ENCODE data around the gene KRTAP2-2.
"Not testable (repeated sequence)": the region's sequence is repeated elsewhere in the genome, so short reads cannot be mapped to it uniquely, and the experiment has no call there.

Gene KRTAP2-2

GRCh38 chr17:41055130-41055529, at the start of gene KRTAP2-2:
Gene KRTAP2-2, minus strand, starts transcription at chr17:41055230. Its CDS starts 19 bp downstream, at chr17:41055211.
- not testable (repeated sequence) for H3K4me1 ChIP-seq; H3K36me3 ChIP-seq (ENCODE audit: control insufficient read depth, insufficient read depth, low read length); H3K4me3 ChIP-seq (ENCODE audit: low read depth, low read length); H3K9me3 ChIP-seq (ENCODE audit: control insufficient read depth, low read length); H3K79me2 ChIP-seq; H2AFZ ChIP-seq; H3K4me2 ChIP-seq (ENCODE audit: low read length); H3K27ac ChIP-seq; H3K9ac ChIP-seq; H3K27me3 ChIP-seq (ENCODE audit: control insufficient read depth, insufficient read depth, low read length)

- H3K27me3 ChIP-seq (ENCODE audit: control insufficient read depth, insufficient read depth, low read length); H3K4me3 ChIP-seq (ENCODE audit: low read depth, low read length); H3K4me1 ChIP-seq; H2AFZ ChIP-seq; H3K9ac ChIP-seq; H3K4me2 ChIP-seq (ENCODE audit: low read length); H3K79me2 ChIP-seq; H3K36me3 ChIP-seq (ENCODE audit: control insufficient read depth, insufficient read depth, low read length); H3K27ac ChIP-seq; H3K9me3 ChIP-seq (ENCODE audit: control insufficient read depth, low read length): not testable (repeated sequence)
Measured at GRCh38 chr17:41104386-41105038, 49.5 kb upstream of the KRTAP2-2 start.

- no peak for TF ChIP-seq CTCF (IDR thresholded peaks at IDR 0.05)
- no peak overlapping the region for H3K9ac ChIP-seq
Measured at GRCh38 chr17:41103896-41104295, 48.9 kb upstream of the KRTAP2-2 start.

GRCh38 chr17:41101586-41102259, 46.7 kb upstream of the KRTAP2-2 start, which contains the start of gene KRTAP4-16:
Gene KRTAP4-16, minus strand, starts transcription at chr17:41102209. Its CDS starts 0 bp downstream, at chr17:41102209.
- TF ChIP-seq CTCF (IDR thresholded peaks at IDR 0.05) = no peak
- H3K4me1 ChIP-seq = no peaks in the 10 kb centered on the region
- H3K36me3 ChIP-seq (ENCODE audit: control insufficient read depth, insufficient read depth, low read length) = no peaks in the 10 kb centered on the region
- H3K9me3 ChIP-seq (ENCODE audit: control insufficient read depth, low read length) = no peaks in the 10 kb centered on the region
- H3K4me2 ChIP-seq (ENCODE audit: low read length) = no peak within 1 kb of the TSS
- no peaks in the 10 kb centered on the region for H3K79me2 ChIP-seq
- H3K9ac ChIP-seq = no peak within 1 kb of the TSS
- no peaks in the 10 kb centered on the region for H3K27me3 ChIP-seq (ENCODE audit: control insufficient read depth, insufficient read depth, low read length)
- no peak within 1 kb of the TSS for H3K27ac ChIP-seq
- H3K4me3 ChIP-seq (ENCODE audit: low read depth, low read length) = no peak within 1 kb of the TSS
- no peak within 1 kb of the TSS for H2AFZ ChIP-seq

More at GRCh38 chr17:41103896-41104295, 48.9 kb upstream of the KRTAP2-2 start:
- H2AFZ ChIP-seq = no peak overlapping the region
- no peaks in the 10 kb centered on the region for H3K36me3 ChIP-seq (ENCODE audit: control insufficient read depth, insufficient read depth, low read length)
- H3K4me1 ChIP-seq = no peaks in the 10 kb centered on the region
- H3K9me3 ChIP-seq (ENCODE audit: control insufficient read depth, low read length) = no peaks in the 10 kb centered on the region
- H3K27ac ChIP-seq = no peak overlapping the region
- H3K4me3 ChIP-seq (ENCODE audit: low read depth, low read length) = no peak overlapping the region
- no peaks in the 10 kb centered on the region for H3K27me3 ChIP-seq (ENCODE audit: control insufficient read depth, insufficient read depth, low read length)
- no peak overlapping the region for H3K4me2 ChIP-seq (ENCODE audit: low read length)
- H3K79me2 ChIP-seq = no peaks in the 10 kb centered on the region

GRCh38 chr17:41099682-41100480, 44.9 kb upstream of the KRTAP2-2 start:
- not testable (repeated sequence) for H2AFZ ChIP-seq; H3K27me3 ChIP-seq (ENCODE audit: control insufficient read depth, insufficient read depth, low read length); H3K36me3 ChIP-seq (ENCODE audit: control insufficient read depth, insufficient read depth, low read length); H3K79me2 ChIP-seq; H3K4me3 ChIP-seq (ENCODE audit: low read depth, low read length); H3K4me1 ChIP-seq; H3K27ac ChIP-seq; H3K9me3 ChIP-seq (ENCODE audit: control insufficient read depth, low read length); H3K4me2 ChIP-seq (ENCODE audit: low read length); H3K9ac ChIP-seq

- no peaks in the 10 kb centered on the region for H3K9me3 ChIP-seq (ENCODE audit: control insufficient read depth, low read length)
- no peak overlapping the region for H3K27ac ChIP-seq
- no peak overlapping the region for H3K4me2 ChIP-seq (ENCODE audit: low read length)
- H3K36me3 ChIP-seq (ENCODE audit: control insufficient read depth, insufficient read depth, low read length) = no peaks in the 10 kb centered on the region
- H3K27me3 ChIP-seq (ENCODE audit: control insufficient read depth, insufficient read depth, low read length) = no peaks in the 10 kb centered on the region
- no peaks in the 10 kb centered on the region for H3K79me2 ChIP-seq
- H3K9ac ChIP-seq = no peak overlapping the region
- H2AFZ ChIP-seq = no peak overlapping the region
- H3K4me1 ChIP-seq = no peaks in the 10 kb centered on the region
- TF ChIP-seq CTCF (IDR thresholded peaks at IDR 0.05) = no peak
- H3K4me3 ChIP-seq (ENCODE audit: low read depth, low read length) = no peak overlapping the region
Measured at GRCh38 chr17:41098481-41098880, 43.5 kb upstream of the KRTAP2-2 start.
